H1 (cell line): ENCODE data around the gene PCBP2. TPM values are rescaled to one million over a fixed set of nuclear protein-coding genes. Genes with fewer than 3 reads are reported as not detected.

Experiments
- ATF2 ChIP-seq: IDR thresholded peaks from 2 replicates; pipeline ENCODE4 v1.6.1; 2012; ENCODE audit warnings: low read length, inconsistent platforms
- BACH1 ChIP-seq: IDR thresholded peaks from 2 replicates; pipeline ENCODE4 v1.6.1; 2012; ENCODE audit warnings: low read length, improper control_type of control experiment
- CHD2 ChIP-seq: IDR thresholded peaks from 2 replicates; pipeline ENCODE4 v1.6.1; 2012; ENCODE audit warnings: low read length, improper control_type of control experiment
- CHD7 ChIP-seq: fragments of 300-600 bp; sonication (generic); IDR thresholded peaks from 2 replicates; pipeline ENCODE4 v1.7.1; 2012; ENCODE audit warnings: low read length, moderate library complexity, mild to moderate bottlenecking, inconsistent platforms; ENCODE audit not compliant: insufficient replicate concordance
- GTF2F1 ChIP-seq: IDR thresholded peaks from 2 replicates; pipeline ENCODE4 v1.6.1; 2012; ENCODE audit warnings: low read depth, low read length, improper control_type of control experiment, borderline replicate concordance
- JUN ChIP-seq: IDR thresholded peaks from 2 replicates; pipeline ENCODE4 v1.6.1; 2011; ENCODE audit warnings: low read depth, mild to moderate bottlenecking, improper control_type of control experiment, low read length
- RAD21 ChIP-seq, 2 experiments: IDR thresholded peaks in 1 of 2; conservative IDR thresholded peaks in 1 of 2; 2 replicates each; pipeline ENCODE4 v1.6.1; 2011; ENCODE audit warnings: low read depth in 2 of 2, low read length in 2 of 2, improper control_type of control experiment in 1 of 2, inconsistent platforms in 1 of 2, mild to moderate bottlenecking in 1 of 2, moderate library complexity in 1 of 2
- polyA plus RNA-seq, 7 experiments: library from polyadenylated mRNA; depleted of rRNA in 3 of 7; stranded (reverse) in 5 of 7; unstranded in 2 of 7; fragments of >200 nt in 5 of 7; fragments of 200-250 nt in 2 of 7; gene quantifications; 1 replicate in 5 of 7; 2 replicates in 1 of 7; 4 replicates in 1 of 7; pipeline versions ENCODE4 v1.2.1 to v1.2.3, GENCODE V29; 2011 to 2013; ENCODE audit warnings: missing spikeins in 2 of 7, mixed read lengths in 2 of 7
- total RNA-seq: library from RNA; stranded (reverse); fragmentation: NEBNext Ultra II Directional; extraction: Animal tissue kit (Norgen Biotek cat#: 25700); gene quantifications from 2 replicates; pipeline ENCODE4 v1.2.1, GENCODE V29; 2021

The PCBP2 gene
- total and polyA plus RNA-seq, 2 of the 8 experiments (the other 6 are each of a cell fraction or from before 2014, with no cell fraction given): 470 to 1,123 TPM

- TF ChIP-seq CHD7 (no peak), CHD2 (peak; percentile 61; the same call in 1 of the 2 replicates), BACH1 (no peak), JUN (no peak), ATF2 (no peak), RAD21 (IDR thresholded peaks at IDR 0.05 in 1 of 2, conservative IDR thresholded peaks at IDR 0.05 in 1 of 2; ENCODE audit: low read depth in 2 of 2, low read length in 2 of 2) (no peak), GTF2F1 (no peak)
Measured at GRCh38 chr12:53452159-53453077, 516 bp downstream of the PCBP2 start (continued).
